Aorta (tissue), 5 donors: Measurements from ENCODE around the gene KIF1A. TPM values are rescaled to one million over a fixed set of nuclear protein-coding genes. Genes with fewer than 3 reads are reported as not detected.
"Not testable (repeated sequence)": the region's sequence is repeated elsewhere in the genome, so short reads cannot be mapped to it uniquely, and the experiment has no call there.

Experiments
- ATAC-seq: fragments of 200-7000 bp; cut with Tn5 transposase; one replicate; pipeline ENCODE4 v1.9.1; 2022; ENCODE audit warnings: moderate library complexity; ENCODE audit not compliant: low FRiP score
- DNase-seq, 2 donors: peaks; one replicate each; pipeline ENCODE4 v3.0.0-alpha.2; 2020
- H3K27ac ChIP-seq, 2 donors: one replicate each; pipeline ENCODE4 v1.5.1; 2013; ENCODE audit warnings: low read length in 2 of 2, mild to moderate bottlenecking in 2 of 2, moderate library complexity in 2 of 2, control low read depth in 1 of 2, inconsistent platforms in 1 of 2, low read depth in 1 of 2
- H3K27me3 ChIP-seq, 2 donors: one replicate each; pipeline ENCODE4 v1.6.1; 2013; ENCODE audit warnings: control low read depth in 1 of 2, low read length in 1 of 2, mild to moderate bottlenecking in 1 of 2, moderate library complexity in 1 of 2; ENCODE audit not compliant: insufficient read depth in 2 of 2, control insufficient read depth in 1 of 2
- H3K36me3 ChIP-seq, 2 donors: one replicate each; pipeline ENCODE4 v1.6.1; 2013; ENCODE audit warnings: control low read depth in 1 of 2, low read length in 1 of 2, mild to moderate bottlenecking in 1 of 2; ENCODE audit not compliant: insufficient read depth in 2 of 2, control insufficient read depth in 1 of 2
- H3K4me1 ChIP-seq, 2 donors: one replicate each; pipeline ENCODE4 v1.6.1; 2013; ENCODE audit warnings: low read length in 2 of 2, control low read depth in 1 of 2, mild to moderate bottlenecking in 1 of 2, moderate library complexity in 1 of 2; ENCODE audit not compliant: insufficient read depth in 2 of 2, control insufficient read depth in 1 of 2
- H3K4me3 ChIP-seq, 2 donors: one replicate each; pipeline ENCODE4 v1.5.1; 2013; ENCODE audit warnings: low read length in 2 of 2, control low read depth in 1 of 2, mild to moderate bottlenecking in 1 of 2
- H3K9me3 ChIP-seq: one replicate; pipeline ENCODE4 v1.6.1; 2013; ENCODE audit warnings: mild to moderate bottlenecking, low read length; ENCODE audit not compliant: control insufficient read depth
- WGBS, 2 donors: extraction: QIAGEN DNeasy Blood & Tissue Kit; methylation state at CpG; one replicate each; pipeline ENCODE4 v1.1.7; 2013; 5-methylcytosine and 5-hydroxymethylcytosine counted together
- intact Hi-C, 2 donors: fragments of 100-400 bp; cut with DNase I; formaldehyde crosslinking; loops; one replicate each; pipeline versions ENCODE4 v1.14.2 to v1.15.0; 2022
- polyA plus RNA-seq, 2 donors: library from polyadenylated mRNA; stranded (reverse); fragments of 200-250 nt; gene quantifications; one replicate each; pipeline ENCODE4 v1.2.3, GENCODE V29; 2013
- total RNA-seq, 2 donors: library from RNA; stranded (reverse); fragmentation: NEBNext Ultra II Directional; extraction: Animal tissue kit (Norgen Biotek cat#: 25700); gene quantifications; one replicate each; pipeline ENCODE4 v1.2.1, GENCODE V29; 2021
- donor health status: healthy with polysubstance abuse.
- donor health status: Bipolar disorder and iron deficiency.
- donor health status: DM: no; HTN: no; CAD: no.
- donor health status: DM: no; HTN: no; CAD: no.
- donor health status: DM: yes; HTN: yes; CAD: no.

The KIF1A gene
- total and polyA plus RNA-seq, 4 donors, result 0.25 to 0.78 (median 0.72) TPM; not detected in 1

DNA sequence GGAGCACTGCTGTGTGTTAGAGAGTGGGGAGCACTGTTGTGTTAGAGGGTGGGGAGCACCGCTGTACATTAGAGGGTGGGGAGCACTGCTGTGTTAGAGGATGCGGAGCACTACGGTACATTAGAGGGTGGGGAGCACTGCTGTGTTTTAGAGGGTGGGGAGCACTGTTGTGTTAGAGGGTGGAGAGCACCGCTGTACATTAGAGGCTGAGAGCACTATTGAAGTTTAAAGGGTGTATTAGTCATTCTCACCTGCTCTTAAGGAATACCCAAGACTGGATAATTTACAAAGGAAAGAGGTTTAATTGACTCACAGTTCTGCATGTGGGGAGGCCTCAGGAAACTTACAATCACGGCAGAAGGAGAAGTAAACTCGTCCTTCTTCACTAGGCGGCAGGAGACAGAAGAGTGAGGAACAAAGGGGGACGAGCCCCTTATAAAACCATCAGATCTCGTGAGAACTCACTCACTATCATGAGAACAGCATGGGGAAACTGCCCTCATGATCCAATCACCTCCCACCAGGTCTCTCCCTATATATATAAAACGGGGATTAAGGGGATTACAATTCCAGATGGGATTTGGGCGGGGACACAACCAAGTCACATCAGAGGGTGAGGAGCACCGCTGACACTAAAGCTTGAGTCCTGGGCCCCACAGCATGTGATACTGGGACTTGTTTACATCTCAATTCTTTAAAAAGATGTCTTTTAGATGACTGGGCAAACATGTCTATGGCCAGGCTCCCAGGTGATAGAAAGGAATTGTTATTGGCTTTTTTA, 29.1 kb upstream of the KIF1A start:
- WGBS, 2 donors, result 75 to 78% methylated on average over 12 of the region's 12 CpGs
- H3K4me1 ChIP-seq, result no peaks in the 10 kb centered on the region
- intact Hi-C loops, result no loop called here
- no peak overlapping the region for H3K27ac ChIP-seq
- ATAC-seq, result no peak
- no peak for DNase-seq
- H3K9me3 ChIP-seq, result no peaks in the 10 kb centered on the region
- H3K4me3 ChIP-seq, result no peak overlapping the region
- no peaks in the 10 kb centered on the region for H3K27me3 ChIP-seq
- H3K36me3 ChIP-seq, result no peaks in the 10 kb centered on the region

DNA sequence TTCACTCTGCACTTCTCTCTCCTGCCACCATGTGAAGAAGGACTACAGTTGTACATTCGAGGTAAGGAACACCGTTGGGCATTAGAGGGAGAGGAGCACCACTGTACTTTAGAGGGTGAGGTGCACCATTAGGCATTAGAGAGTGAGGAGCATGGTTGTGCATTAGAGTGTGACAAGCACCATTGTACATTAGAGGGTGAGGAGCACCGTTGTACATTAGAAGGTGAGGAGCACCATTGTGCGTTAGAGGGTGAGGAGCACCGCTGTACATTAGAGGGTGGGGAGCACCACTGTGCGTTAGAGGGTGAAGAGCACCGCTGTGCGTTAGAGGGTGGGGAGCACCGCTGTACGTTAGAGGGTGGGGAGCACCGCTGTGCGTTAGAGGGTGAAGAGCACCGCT, 27.8 kb upstream of the KIF1A start:
- H3K27me3 ChIP-seq, result no peaks in the 10 kb centered on the region
- 92% methylated on average over 13 of the region's 13 CpGs for WGBS, 2 donors
- DNase-seq (no peak), ATAC-seq (no peak)
- H3K4me1 ChIP-seq, result no peaks in the 10 kb centered on the region
- H3K9me3 ChIP-seq, result no peaks in the 10 kb centered on the region
- H3K4me3 ChIP-seq, result no peak overlapping the region
- H3K36me3 ChIP-seq, result no peaks in the 10 kb centered on the region
- intact Hi-C loops, result no loop called here
- H3K27ac ChIP-seq, result no peak overlapping the region

DNA sequence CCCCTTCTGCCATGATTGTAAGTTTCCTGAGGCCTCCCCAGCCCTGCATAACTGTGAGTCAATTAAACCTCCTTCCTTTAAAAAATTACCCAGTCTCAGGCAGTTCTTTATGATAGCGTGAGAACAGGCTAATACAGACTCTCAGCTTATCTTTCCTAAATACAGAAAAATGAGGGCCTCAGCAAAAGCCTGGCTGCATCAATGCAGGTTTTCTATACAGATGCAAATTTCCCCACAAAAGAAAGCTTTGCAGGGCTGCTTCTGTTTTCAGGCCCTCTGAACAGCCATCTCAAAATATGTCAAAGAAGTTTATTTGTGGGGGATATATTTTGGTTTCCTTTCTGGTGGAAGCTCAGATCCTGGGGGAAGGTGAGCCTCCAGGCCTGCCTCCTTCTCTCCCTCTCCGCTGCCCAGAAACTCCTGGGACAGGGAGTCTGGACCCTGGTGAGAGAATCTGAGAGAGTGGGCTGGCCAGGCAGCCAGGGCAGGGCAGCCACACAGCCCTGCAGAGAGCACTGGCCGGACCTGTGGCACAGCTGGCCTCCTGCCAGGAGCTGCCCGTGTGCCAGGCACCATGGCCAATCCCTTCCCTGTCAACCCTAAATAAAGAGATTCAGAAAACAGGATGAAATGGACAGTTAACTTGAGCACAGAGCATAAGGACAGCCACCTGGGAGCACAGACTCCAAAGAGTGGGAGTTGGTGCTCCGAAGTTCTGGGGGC, 27.0 kb upstream of the KIF1A start:
- ATAC-seq, result no peak
- intact Hi-C loops, result no loop called here

DNA sequence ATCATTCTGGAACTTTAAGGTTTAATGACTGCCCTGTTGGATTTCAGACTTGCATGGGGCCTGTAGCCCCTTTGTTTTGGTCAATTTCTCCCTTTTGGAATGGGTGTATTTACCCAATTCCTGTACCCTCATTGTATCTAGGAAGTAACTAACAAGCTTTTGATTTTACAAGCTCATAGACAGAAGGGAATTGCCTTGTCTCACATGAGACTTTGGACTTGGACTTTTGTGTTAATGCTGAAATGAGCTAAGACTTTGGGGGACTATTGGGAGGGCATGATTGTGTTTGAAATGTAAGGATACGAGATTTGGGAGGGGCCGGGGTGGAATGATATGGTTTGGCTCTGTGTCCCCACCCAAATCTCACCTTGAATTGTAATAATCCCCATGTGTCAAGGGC, 26.3 kb upstream of the KIF1A start:
- DNase-seq, H3K27ac ChIP-seq, H3K4me1 ChIP-seq, H3K9me3 ChIP-seq, H3K27me3 ChIP-seq, ATAC-seq, H3K4me3 ChIP-seq, H3K36me3 ChIP-seq, intact Hi-C loops: not testable (repeated sequence)
- 88 to 92% methylated on average over 2 of the region's 2 CpGs for WGBS, 2 donors

More for the DNA sequence above, 27.0 kb upstream of the KIF1A start:
- DNase-seq, result no peak
- no peak overlapping the region for H3K27ac ChIP-seq
- H3K36me3 ChIP-seq, result no peaks in the 10 kb centered on the region
- 48 to 53% methylated on average over 5 of the region's 5 CpGs for WGBS, 2 donors
- no peaks in the 10 kb centered on the region for H3K9me3 ChIP-seq
- H3K4me1 ChIP-seq, result no peaks in the 10 kb centered on the region
- H3K4me3 ChIP-seq, result no peak overlapping the region
- H3K27me3 ChIP-seq, result no peaks in the 10 kb centered on the region

DNA sequence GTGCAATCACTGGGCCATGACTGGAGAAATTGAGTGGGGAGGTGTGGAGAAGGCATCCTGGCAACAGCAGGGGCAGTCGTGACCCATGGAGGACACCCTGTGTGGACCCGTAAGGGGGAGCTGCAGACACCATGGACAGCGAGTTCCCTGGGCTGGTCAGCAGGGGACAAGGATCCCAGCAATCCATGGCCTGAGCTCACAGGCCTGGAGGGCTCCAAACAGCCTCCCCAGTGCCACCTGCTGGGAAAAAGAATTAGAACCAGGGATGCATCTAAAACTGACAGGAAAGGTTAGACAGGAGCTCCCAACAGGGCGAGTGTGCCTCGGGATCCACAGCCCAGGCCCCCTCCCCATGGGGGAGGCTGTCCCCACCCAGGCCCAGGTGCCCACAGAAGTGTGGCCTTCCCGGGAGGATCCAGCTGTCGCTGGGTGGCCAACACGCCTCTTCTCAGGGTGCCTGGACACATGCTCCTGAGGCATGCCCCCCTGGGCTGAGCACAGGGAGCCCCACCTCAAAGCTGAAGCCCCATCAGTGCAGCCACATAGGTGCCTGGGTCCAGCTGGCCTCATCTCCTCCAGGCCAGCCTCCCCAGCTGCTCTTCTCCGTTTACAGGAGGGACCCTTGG, 20.5 kb upstream of the KIF1A start:
- Histone ChIP-seq H3K36me3 (no peaks in the 10 kb centered on the region), H3K27ac (no peak overlapping the region), H3K4me1 (no peaks in the 10 kb centered on the region), H3K9me3 (no peaks in the 10 kb centered on the region), H3K4me3 (no peak overlapping the region), H3K27me3 (no peaks in the 10 kb centered on the region)
- WGBS, 2 donors, result 39 to 43% methylated on average over 9 of the region's 9 CpGs
- ATAC-seq (peak; percentile 61), DNase-seq (no peak)
- intact Hi-C loops, result loop anchor here in 1 of 2 donors (5.0 kb wide), 1 partner anchor 328 kb away; no protein-coding TSS in a partner anchor

DNA sequence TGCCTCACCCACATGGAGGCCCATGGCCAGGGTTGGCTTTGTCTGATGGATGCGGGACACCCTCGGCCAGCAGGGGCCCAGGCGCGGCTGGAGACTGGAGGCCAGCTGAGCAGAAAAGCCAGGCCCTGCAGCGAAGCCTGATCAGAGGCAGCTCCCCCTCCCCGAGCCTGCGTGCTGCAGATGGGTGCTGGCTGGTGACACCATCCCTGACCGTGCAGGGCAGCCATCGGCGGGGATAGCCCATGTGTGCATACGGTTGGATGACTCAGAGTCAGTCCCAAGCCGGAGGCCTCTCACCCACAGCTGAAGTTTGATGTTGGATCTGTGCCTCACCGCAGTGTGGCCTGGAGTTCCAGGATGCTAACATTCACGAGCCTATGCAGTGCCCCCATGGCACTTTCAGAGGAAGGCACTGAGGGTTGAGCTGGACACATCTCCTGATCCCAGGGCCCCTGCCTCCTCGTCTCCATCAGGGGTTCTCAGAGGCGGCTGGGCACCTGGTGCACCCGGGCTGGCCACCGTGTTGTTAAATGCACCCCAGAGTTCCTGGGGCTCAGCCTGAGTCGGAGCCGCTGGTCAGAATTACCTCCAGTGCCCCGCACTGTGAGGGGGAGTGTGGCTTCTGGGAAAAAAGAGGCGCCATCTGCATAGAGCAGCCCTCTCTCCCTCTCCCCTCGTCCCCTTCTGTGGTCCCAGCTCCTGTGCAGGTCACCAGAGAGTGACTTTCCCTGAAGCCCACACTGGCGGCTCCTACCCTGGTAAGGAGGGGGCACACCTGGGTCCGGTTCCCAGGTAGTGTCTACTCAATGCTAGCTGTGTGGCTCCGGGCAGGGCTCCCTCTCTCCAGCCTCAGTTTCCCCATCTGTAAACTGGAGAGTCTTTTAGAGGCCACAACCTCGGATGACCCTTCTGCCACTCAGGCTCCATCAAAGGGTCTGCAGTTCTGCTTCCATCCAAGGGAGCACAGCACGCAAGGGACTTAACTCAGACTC, 19.4 kb upstream of the KIF1A start:
- no peaks in the 10 kb centered on the region for H3K27me3 ChIP-seq
- no peaks in the 10 kb centered on the region for H3K36me3 ChIP-seq
- intact Hi-C loops, result loop anchor here in 1 of 2 donors (5.0 kb wide), 1 partner anchor 327 kb away; no protein-coding TSS in a partner anchor
- no peak overlapping the region for H3K4me3 ChIP-seq
- H3K27ac ChIP-seq, result no peak overlapping the region
- DNase-seq (no peak), ATAC-seq (peak; percentile 27)
- 89% methylated on average over 28 of the region's 28 CpGs for WGBS, 2 donors
- H3K4me1 ChIP-seq, result no peaks in the 10 kb centered on the region
- no peaks in the 10 kb centered on the region for H3K9me3 ChIP-seq

DNA sequence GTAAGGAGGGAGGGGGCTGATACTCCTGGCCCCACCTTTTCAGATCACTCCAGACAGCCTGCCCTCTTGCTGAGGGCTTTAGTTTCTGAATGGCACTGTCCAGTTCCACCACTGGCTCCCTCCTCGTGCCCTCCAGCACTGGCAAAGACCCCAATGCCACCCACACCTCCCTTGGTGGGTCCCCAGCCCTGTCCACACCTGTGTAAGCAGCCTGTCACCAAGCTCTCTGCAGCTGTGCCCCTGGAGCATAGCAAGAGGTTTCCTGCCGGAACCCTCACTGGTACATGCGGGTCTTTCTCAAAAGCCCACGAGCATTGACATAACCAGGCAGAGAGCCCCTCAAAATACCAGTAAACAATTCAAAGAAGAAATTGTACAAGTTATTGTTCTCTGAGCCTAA, 17.6 kb upstream of the KIF1A start:
- Histone ChIP-seq H3K9me3 (no peaks in the 10 kb centered on the region), H3K27ac (no peak overlapping the region), H3K4me3 (no peak overlapping the region), H3K27me3 (no peaks in the 10 kb centered on the region), H3K36me3 (no peaks in the 10 kb centered on the region), H3K4me1 (no peaks in the 10 kb centered on the region)
- WGBS, 2 donors, result 73 to 78% methylated on average over 4 of the region's 4 CpGs
- ATAC-seq (no peak), DNase-seq (peak in 1 of 2 donors; percentile 19)
- intact Hi-C loops, result no loop called here
